IMR-90 (cell line): ENCODE data around the gene LDHD. TPM values are rescaled to one million over a fixed set of nuclear protein-coding genes. Genes with fewer than 3 reads are reported as not detected.
A peak's percentile ranks its signal among the peaks of the same experiment; 100 is the strongest.

Source experiments
- ATAC-seq: fragments of 200-7000 bp; cut with Tn5 transposase; 2 replicates; pipeline ENCODE4 v1.9.1; 2020; ENCODE audit warnings: low read depth, mild to moderate bottlenecking, moderate library complexity
- BruUV-seq: library from RNA; stranded (reverse); fragments of 400-500 nt; replicated peaks from 2 replicates; lab custom pipeline; 2021; lab: Mats Ljungman, UMichigan
- CTCF ChIA-PET: fragments of 300-600 bp; formaldehyde crosslinking; extraction: SDS; loops from one replicate; lab custom pipeline; 2021; ENCODE audit warnings: antibody characterized with exemption; lab: Yijun Ruan, JAX
- POLR2A ChIA-PET: fragments of 300-600 bp; sonication (Branson Sonifier 250); formaldehyde crosslinking; loops from one replicate; lab custom pipeline; 2022; ENCODE audit warnings: antibody characterized with exemption; ENCODE audit not compliant: unreplicated experiment; lab: Charles Lee
- DNase-seq: peaks from one replicate; pipeline ENCODE4 v3.0.0; 2013
- H2AFZ ChIP-seq: replicated peaks from 2 replicates; pipeline ENCODE3; 2013; ENCODE audit warnings: low read length, mild to moderate bottlenecking; ENCODE audit not compliant: poor library complexity
- H2AK5ac ChIP-seq: 2 replicates; pipeline ENCODE4 v1.6.1; 2013; ENCODE audit warnings: low read depth, low read length, inconsistent platforms
- H2AK9ac ChIP-seq: replicated peaks from 2 replicates; pipeline ENCODE3; 2013; ENCODE audit warnings: mild to moderate bottlenecking, low read depth, low read length, moderate library complexity; ENCODE audit not compliant: poor library complexity
- H2BK120ac ChIP-seq: 2 replicates; pipeline ENCODE4 v1.6.1; 2013; ENCODE audit warnings: low read depth, low read length, inconsistent platforms
- H2BK15ac ChIP-seq: 3 replicates; pipeline ENCODE4 v1.6.1; 2013; ENCODE audit warnings: low read depth, low read length, inconsistent platforms
- H2BK20ac ChIP-seq: 2 replicates; pipeline ENCODE4 v1.6.1; 2013; ENCODE audit warnings: low read depth, mild to moderate bottlenecking, inconsistent platforms, low read length, moderate library complexity
- H2BK5ac ChIP-seq: 2 replicates; pipeline ENCODE4 v1.6.1; 2013; ENCODE audit warnings: mild to moderate bottlenecking, low read depth, low read length, inconsistent platforms; ENCODE audit not compliant: poor library complexity, severe bottlenecking
- H3K14ac ChIP-seq: replicated peaks from 2 replicates; pipeline ENCODE4 v1.6.1; 2013; ENCODE audit warnings: low read depth, low read length, inconsistent platforms
- H3K18ac ChIP-seq: 2 replicates; pipeline ENCODE4 v1.6.1; 2013; ENCODE audit warnings: low read depth, low read length, control low read depth
- H3K23ac ChIP-seq: 2 replicates; pipeline ENCODE4 v1.6.1; 2013; ENCODE audit warnings: low read depth, low read length, inconsistent platforms
- H3K27ac ChIP-seq: 2 replicates; pipeline ENCODE4 v1.5.1; 2013; ENCODE audit warnings: mild to moderate bottlenecking, control low read depth, low read length; ENCODE audit not compliant: insufficient read depth
- H3K27me3 ChIP-seq: 2 replicates; pipeline ENCODE4 v1.6.1; 2013; ENCODE audit warnings: low read length; ENCODE audit not compliant: control insufficient read depth, insufficient read depth
- H3K36me3 ChIP-seq: 2 replicates; pipeline ENCODE4 v1.6.1; 2013; ENCODE audit warnings: low read length, mixed read lengths; ENCODE audit not compliant: control insufficient read depth, insufficient read depth
- H3K4ac ChIP-seq: 2 replicates; pipeline ENCODE4 v1.6.1; 2013; ENCODE audit warnings: low read depth, low read length, inconsistent platforms
- H3K4me1 ChIP-seq: 2 replicates; pipeline ENCODE4 v1.6.1; 2013; ENCODE audit warnings: low read length, mixed read lengths; ENCODE audit not compliant: control insufficient read depth, insufficient read depth
- H3K4me2 ChIP-seq: 2 replicates; pipeline ENCODE4 v1.6.1; 2013; ENCODE audit warnings: low read depth, mild to moderate bottlenecking, control low read depth, low read length, moderate library complexity
- H3K4me3 ChIP-seq: 2 replicates; pipeline ENCODE4 v1.5.1; 2013; ENCODE audit warnings: low read depth, mild to moderate bottlenecking, control low read depth, low read length, moderate library complexity; ENCODE audit not compliant: insufficient read depth
- H3K56ac ChIP-seq: 2 replicates; pipeline ENCODE4 v1.6.1; 2013; ENCODE audit warnings: low read length, inconsistent platforms; ENCODE audit not compliant: insufficient read depth; ENCODE audit errors: extremely low read depth
- H3K79me1 ChIP-seq, 2 experiments: 2 replicates each; pipeline ENCODE4 v1.6.1; 2013; ENCODE audit warnings: low read length in 2 of 2, inconsistent platforms in 1 of 2, low read depth in 1 of 2
- H3K9ac ChIP-seq: 2 replicates; pipeline ENCODE4 v1.6.1; 2013; ENCODE audit warnings: low read depth, low read length, control low read depth
- H3K9me1 ChIP-seq: 2 replicates; pipeline ENCODE4 v1.6.1; 2013; ENCODE audit warnings: low read length, inconsistent platforms; ENCODE audit not compliant: insufficient read depth
- H3K9me3 ChIP-seq: 2 replicates; pipeline ENCODE4 v1.6.1; 2013; ENCODE audit warnings: low read length; ENCODE audit not compliant: control insufficient read depth, insufficient read depth
- H4K20me1 ChIP-seq: 2 replicates; pipeline ENCODE4 v1.6.1; 2013; ENCODE audit warnings: low read length, inconsistent platforms; ENCODE audit not compliant: insufficient read depth
- H4K5ac ChIP-seq: 2 replicates; pipeline ENCODE4 v1.6.1; 2013; ENCODE audit warnings: mild to moderate bottlenecking, low read depth, low read length, control low read depth
- H4K8ac ChIP-seq, 2 experiments: 2 replicates each; pipeline ENCODE4 v1.6.1; 2013; ENCODE audit warnings: low read depth in 2 of 2, low read length in 2 of 2, control low read depth in 1 of 2, inconsistent platforms in 1 of 2
- H4K91ac ChIP-seq: 2 replicates; pipeline ENCODE4 v1.6.1; 2013; ENCODE audit warnings: low read depth, low read length, inconsistent platforms; ENCODE audit not compliant: insufficient read depth
- BHLHE40 ChIP-seq: fragments of 150-350 bp; IDR thresholded peaks from 2 replicates; pipeline ENCODE4 v1.6.1; 2016; ENCODE audit warnings: mild to moderate bottlenecking, low read depth, low read length
- CEBPB ChIP-seq: IDR thresholded peaks from 2 replicates; pipeline ENCODE4 v1.6.1; 2012; ENCODE audit warnings: low read depth, low read length, improper control_type of control experiment
- CHD1 ChIP-seq: IDR thresholded peaks from 2 replicates; pipeline ENCODE4 v1.6.1; 2012; ENCODE audit warnings: low read depth, low read length, improper control_type of control experiment
- FOS ChIP-seq: fragments of 150-350 bp; IDR thresholded peaks from 2 replicates; pipeline ENCODE4 v1.6.1; 2016; ENCODE audit warnings: low read depth, low read length
- MAFK ChIP-seq: IDR thresholded peaks from 2 replicates; pipeline ENCODE4 v1.6.1; 2012; ENCODE audit warnings: low read depth, low read length, improper control_type of control experiment
- MAZ ChIP-seq: IDR thresholded peaks from 2 replicates; pipeline ENCODE4 v1.6.1; 2012; ENCODE audit warnings: low read depth, mild to moderate bottlenecking, low read length, improper control_type of control experiment, moderate library complexity, borderline replicate concordance
- MXI1 ChIP-seq: IDR thresholded peaks from 2 replicates; pipeline ENCODE4 v1.6.1; 2012; ENCODE audit warnings: low read depth, mild to moderate bottlenecking, low read length, moderate library complexity, borderline replicate concordance
- NFE2L2 ChIP-seq: fragments of 150-350 bp; IDR thresholded peaks from 2 replicates; pipeline ENCODE4 v1.6.1; 2016; ENCODE audit warnings: low read depth, mild to moderate bottlenecking, low read length
- POLR2A ChIP-seq: IDR thresholded peaks from 2 replicates; pipeline ENCODE4 v1.6.1; 2012; ENCODE audit warnings: mild to moderate bottlenecking, low read depth, low read length
- RAD21 ChIP-seq: IDR thresholded peaks from 2 replicates; pipeline ENCODE4 v1.6.1; 2012; ENCODE audit warnings: low read length, improper control_type of control experiment
- RCOR1 ChIP-seq: IDR thresholded peaks from 2 replicates; pipeline ENCODE4 v1.6.1; 2012; ENCODE audit warnings: mild to moderate bottlenecking, low read length, improper control_type of control experiment; ENCODE audit not compliant: insufficient replicate concordance
- RFX5 ChIP-seq: IDR thresholded peaks from 2 replicates; pipeline ENCODE4 v1.8.0; 2012; ENCODE audit warnings: low read depth, mild to moderate bottlenecking, low read length, moderate library complexity
- SMC3 ChIP-seq: fragments of 150-350 bp; IDR thresholded peaks from 2 replicates; pipeline ENCODE4 v1.6.1; 2016; ENCODE audit warnings: low read depth, mild to moderate bottlenecking, antibody characterized with exemption, low read length, moderate library complexity
- WGBS, 2 experiments: methylation state at CpG; one replicate each; pipeline versions ENCODE4 v1.1.5 to v1.1.7; 2013; ENCODE audit warnings: missing lambda C conversion rate in 2 of 2; ENCODE audit not compliant: insufficient read length in 1 of 2; ENCODE audit errors: extremely low coverage in 2 of 2; 5-methylcytosine and 5-hydroxymethylcytosine counted together
- dilution Hi-C: fragments of 300-500 bp; cut with HindIII; formaldehyde crosslinking; loops from one replicate; pipeline ENCODE4 v1.14.3; 2018; ENCODE audit warnings: low sequenced_read_pairs; ENCODE audit not compliant: unreplicated experiment
- in situ Hi-C: fragments of 300-500 bp; cut with MboI; formaldehyde crosslinking; loops from 3 replicates; pipeline ENCODE4 v1.14.3; 2019; ENCODE audit warnings: low sequenced_read_pairs, inconsistent platforms, mixed read lengths
- intact Hi-C: fragments of 100-400 bp; cut with micrococcal nuclease; formaldehyde crosslinking; loops from 2 replicates; pipeline ENCODE4 v1.10.0; 2022
- polyA plus RNA-seq, 3 experiments: library from polyadenylated mRNA; depleted of rRNA; stranded (reverse); fragments of >200 nt; gene quantifications; 2 replicates each; pipeline ENCODE4 v1.2.3, GENCODE V29; 2012; ENCODE audit warnings: low replicate concordance in 1 of 3
- total RNA-seq: library from RNA; depleted of rRNA; stranded (reverse); fragments of >200 nt; gene quantifications from 2 replicates; pipeline ENCODE4 v1.2.3, GENCODE V29; 2012
- TF ChIP-seq, protein P1 (sequence below): fragments of 150-350 bp; IDR thresholded peaks from 2 replicates; pipeline ENCODE4 v1.6.1; 2016; ENCODE audit warnings: low read depth, mild to moderate bottlenecking, low read length, moderate library complexity, borderline replicate concordance
- TF ChIP-seq, protein P2 (sequence below): fragments of 150-350 bp; IDR thresholded peaks from 2 replicates; pipeline ENCODE4 v1.6.1; 2017; ENCODE audit warnings: mild to moderate bottlenecking, antibody characterized with exemption, low read length, low read depth
- TF ChIP-seq, protein P3 (sequence below): conservative IDR thresholded peaks from 2 replicates; pipeline ENCODE4 v1.5.1; 2012; ENCODE audit warnings: mild to moderate bottlenecking, low read depth, low read length, improper control_type of control experiment

LDHD gene
- total and polyA plus RNA-seq, 2 of the 4 experiments (the other 2 are of a cell fraction): under 0.01 to 0.26 TPM

DNA sequence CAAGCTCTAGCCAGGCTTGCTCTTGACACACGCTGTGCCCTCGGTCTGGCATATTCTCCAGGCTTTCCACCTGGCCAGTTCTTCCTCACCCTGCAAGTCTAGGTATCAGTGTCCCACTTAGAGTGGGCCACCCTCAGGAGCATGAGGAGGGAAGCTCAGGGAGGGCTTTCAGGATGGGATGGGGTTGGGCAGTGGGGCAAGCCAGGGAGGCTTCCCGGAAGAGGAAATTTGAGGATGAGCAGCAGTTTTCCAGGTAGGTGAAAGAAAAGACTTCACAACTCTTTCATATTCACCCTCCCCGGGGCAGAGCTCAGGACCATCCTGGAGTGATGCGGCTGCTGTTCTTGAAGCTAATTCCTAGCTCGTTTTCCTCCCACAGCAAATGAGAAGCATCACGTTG, 14.5 kb upstream of the LDHD start:
- Histone ChIP-seq H4K20me1 (no peaks in the 10 kb centered on the region), H3K23ac (no peak overlapping the region), H3K4me2 (no peak overlapping the region), H3K79me1 (no peaks in the 10 kb centered on the region), H3K56ac (no peak overlapping the region), H3K18ac (no peak overlapping the region), H3K9ac (no peak overlapping the region), H2BK15ac (no peak overlapping the region), H4K91ac (no peak overlapping the region), H2BK120ac (no peak overlapping the region), H3K14ac (no peak overlapping the region), H3K9me1 (no peaks in the 10 kb centered on the region), H3K27ac (no peak overlapping the region), H2AK5ac (no peak overlapping the region), H4K5ac (no peak overlapping the region), H3K36me3 (no peaks in the 10 kb centered on the region), H3K27me3 (peaks cover 3% of the 10 kb centered on the region), H3K4me1 (no peaks in the 10 kb centered on the region), H3K4me3 (no peak overlapping the region), H3K9me3 (peaks cover 4% of the 10 kb centered on the region; the same call in 1 of the 2 replicates), H4K8ac (no peak overlapping the region), H2BK5ac (no peak overlapping the region), H2BK20ac (no peak overlapping the region), H2AK9ac (peak overlapping the region; percentile 44), H2AFZ (no peak overlapping the region), H3K4ac (no peak overlapping the region)
- intact Hi-C loops (no loop called here), in situ Hi-C loops (no loop called here), dilution Hi-C loops (no loop called here)
- TF ChIP-seq, protein P1, sequence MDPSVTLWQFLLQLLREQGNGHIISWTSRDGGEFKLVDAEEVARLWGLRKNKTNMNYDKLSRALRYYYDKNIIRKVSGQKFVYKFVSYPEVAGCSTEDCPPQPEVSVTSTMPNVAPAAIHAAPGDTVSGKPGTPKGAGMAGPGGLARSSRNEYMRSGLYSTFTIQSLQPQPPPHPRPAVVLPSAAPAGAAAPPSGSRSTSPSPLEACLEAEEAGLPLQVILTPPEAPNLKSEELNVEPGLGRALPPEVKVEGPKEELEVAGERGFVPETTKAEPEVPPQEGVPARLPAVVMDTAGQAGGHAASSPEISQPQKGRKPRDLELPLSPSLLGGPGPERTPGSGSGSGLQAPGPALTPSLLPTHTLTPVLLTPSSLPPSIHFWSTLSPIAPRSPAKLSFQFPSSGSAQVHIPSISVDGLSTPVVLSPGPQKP: no peak
- TF ChIP-seq RAD21 (no peak), MAZ (no peak), FOS (no peak), MXI1 (no peak), MAFK (no peak), CHD1 (no peak), NFE2L2 (no peak), SMC3 (no peak), BHLHE40 (no peak), CEBPB (no peak), RFX5 (no peak), RCOR1 (no peak), POLR2A (no peak)
- TF ChIP-seq, protein P2, sequence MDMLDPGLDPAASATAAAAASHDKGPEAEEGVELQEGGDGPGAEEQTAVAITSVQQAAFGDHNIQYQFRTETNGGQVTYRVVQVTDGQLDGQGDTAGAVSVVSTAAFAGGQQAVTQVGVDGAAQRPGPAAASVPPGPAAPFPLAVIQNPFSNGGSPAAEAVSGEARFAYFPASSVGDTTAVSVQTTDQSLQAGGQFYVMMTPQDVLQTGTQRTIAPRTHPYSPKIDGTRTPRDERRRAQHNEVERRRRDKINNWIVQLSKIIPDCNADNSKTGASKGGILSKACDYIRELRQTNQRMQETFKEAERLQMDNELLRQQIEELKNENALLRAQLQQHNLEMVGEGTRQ: no peak
- TF ChIP-seq, protein P3, sequence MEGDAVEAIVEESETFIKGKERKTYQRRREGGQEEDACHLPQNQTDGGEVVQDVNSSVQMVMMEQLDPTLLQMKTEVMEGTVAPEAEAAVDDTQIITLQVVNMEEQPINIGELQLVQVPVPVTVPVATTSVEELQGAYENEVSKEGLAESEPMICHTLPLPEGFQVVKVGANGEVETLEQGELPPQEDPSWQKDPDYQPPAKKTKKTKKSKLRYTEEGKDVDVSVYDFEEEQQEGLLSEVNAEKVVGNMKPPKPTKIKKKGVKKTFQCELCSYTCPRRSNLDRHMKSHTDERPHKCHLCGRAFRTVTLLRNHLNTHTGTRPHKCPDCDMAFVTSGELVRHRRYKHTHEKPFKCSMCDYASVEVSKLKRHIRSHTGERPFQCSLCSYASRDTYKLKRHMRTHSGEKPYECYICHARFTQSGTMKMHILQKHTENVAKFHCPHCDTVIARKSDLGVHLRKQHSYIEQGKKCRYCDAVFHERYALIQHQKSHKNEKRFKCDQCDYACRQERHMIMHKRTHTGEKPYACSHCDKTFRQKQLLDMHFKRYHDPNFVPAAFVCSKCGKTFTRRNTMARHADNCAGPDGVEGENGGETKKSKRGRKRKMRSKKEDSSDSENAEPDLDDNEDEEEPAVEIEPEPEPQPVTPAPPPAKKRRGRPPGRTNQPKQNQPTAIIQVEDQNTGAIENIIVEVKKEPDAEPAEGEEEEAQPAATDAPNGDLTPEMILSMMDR: no peak
- POLR2A ChIA-PET: no interaction called here
- no peak for ATAC-seq
- CTCF ChIA-PET: interaction anchor here (1.7 kb wide), 1 partner anchor 20 kb away, joined by 4 read pairs; no protein-coding TSS in a partner anchor
- 38% methylated on average over 4 of the region's 7 CpGs; no CpG with 5 or more reads in 1 of the 2 experiments for WGBS, 2 experiments
- no peak for DNase-seq
- BruUV-seq: no TSS peak
